Loucy (cell line): ENCODE results near the gene ATP13A3.

ENCODE experiments used
- EZH2phosphoT487 ChIP-seq: fragments of 200-600 bp; IDR thresholded peaks from 2 replicates; pipeline ENCODE4 v1.6.1; 2018; ENCODE audit warnings: antibody characterized with exemption, mild to moderate bottlenecking, moderate library complexity, borderline replicate concordance
- TF ChIP-seq, protein P1 (sequence below): fragments of 200-600 bp; sonication (generic); conservative IDR thresholded peaks from 2 replicates; pipeline ENCODE4 v1.5.1; 2014; ENCODE audit warnings: mild to moderate bottlenecking, antibody characterized with exemption, low read length

DNA sequence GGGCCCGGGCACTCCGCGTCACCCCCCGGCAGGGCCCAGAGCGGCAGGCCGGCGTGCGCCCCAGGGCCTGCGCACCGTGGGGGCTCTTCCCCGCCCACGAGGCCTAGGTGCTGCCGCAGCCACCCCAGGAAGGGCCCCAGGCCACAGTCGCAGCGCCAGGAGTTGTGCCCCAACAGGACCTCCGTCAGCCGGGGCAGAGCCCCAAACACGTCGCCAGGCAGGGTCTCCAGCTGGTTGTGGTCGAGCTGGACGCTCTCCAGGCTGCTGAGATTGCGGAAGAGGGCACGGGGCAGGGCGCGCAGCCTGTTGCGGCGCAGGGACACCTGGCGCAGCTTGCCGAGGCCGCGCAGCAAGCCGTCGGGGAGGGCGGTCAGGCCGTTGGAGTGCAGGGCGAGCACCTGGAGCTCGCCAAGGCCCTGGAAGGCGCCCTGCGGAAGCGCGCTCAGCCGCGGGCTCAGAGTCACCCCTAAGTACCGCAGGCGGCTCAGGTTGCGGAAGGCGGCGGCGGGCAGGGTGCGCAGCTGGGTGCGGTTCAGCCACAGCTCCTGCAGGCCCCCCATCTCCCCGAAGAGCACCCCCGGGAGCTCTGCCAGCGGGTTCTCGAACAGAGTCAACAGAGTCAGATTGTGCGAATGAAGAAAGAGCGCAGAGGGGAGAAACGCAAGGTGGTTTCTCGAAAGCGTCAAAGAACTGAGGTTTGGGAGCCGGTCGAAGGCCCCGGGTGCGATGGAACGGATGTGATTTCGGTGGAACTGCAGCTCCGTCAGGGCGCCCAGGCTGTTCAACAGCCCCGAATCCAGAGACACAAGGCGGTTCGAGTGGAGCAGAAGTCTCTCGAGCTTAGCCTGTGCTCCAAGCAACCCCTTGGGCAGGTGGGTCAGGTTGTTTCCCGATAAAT is 89.7 kb downstream of the ATP13A3 start:
- TF ChIP-seq, protein P1, sequence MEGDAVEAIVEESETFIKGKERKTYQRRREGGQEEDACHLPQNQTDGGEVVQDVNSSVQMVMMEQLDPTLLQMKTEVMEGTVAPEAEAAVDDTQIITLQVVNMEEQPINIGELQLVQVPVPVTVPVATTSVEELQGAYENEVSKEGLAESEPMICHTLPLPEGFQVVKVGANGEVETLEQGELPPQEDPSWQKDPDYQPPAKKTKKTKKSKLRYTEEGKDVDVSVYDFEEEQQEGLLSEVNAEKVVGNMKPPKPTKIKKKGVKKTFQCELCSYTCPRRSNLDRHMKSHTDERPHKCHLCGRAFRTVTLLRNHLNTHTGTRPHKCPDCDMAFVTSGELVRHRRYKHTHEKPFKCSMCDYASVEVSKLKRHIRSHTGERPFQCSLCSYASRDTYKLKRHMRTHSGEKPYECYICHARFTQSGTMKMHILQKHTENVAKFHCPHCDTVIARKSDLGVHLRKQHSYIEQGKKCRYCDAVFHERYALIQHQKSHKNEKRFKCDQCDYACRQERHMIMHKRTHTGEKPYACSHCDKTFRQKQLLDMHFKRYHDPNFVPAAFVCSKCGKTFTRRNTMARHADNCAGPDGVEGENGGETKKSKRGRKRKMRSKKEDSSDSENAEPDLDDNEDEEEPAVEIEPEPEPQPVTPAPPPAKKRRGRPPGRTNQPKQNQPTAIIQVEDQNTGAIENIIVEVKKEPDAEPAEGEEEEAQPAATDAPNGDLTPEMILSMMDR: no peak
- no peak for TF ChIP-seq EZH2phosphoT487
